ENCODE results near the gene ADM. TPM values are rescaled to one million over a fixed set of nuclear protein-coding genes. Genes with fewer than 3 reads are reported as not detected.

ADM gene
- polyA plus RNA-seq, 2 of the 4 experiments (the other 2 are of a cell fraction), result 66.3 to 72.1 TPM

- ChIA-PET CTCF (interaction anchor here (0.5 to 11.0 kb wide), 21 partner anchors 9 to 692 kb away, joined by 3 to 188 read pairs (median 5); no protein-coding TSS in a partner anchor), POLR2A (interaction anchor here (0.6 to 5.0 kb wide), 33 partner anchors 10 to 1357 kb away, joined by 3 to 53 read pairs (median 4); partner anchors contain the start of genes WEE1 and ZNF143)
- WGBS (ENCODE audit: missing lambda C conversion rate), result 0% methylated on average over 12 of the region's 51 CpGs
- Histone ChIP-seq H3K27ac (peak overlapping the region; percentile 94), H3K9me3 (no peaks in the 10 kb centered on the region), H3K4me1 (peaks cover 36% of the 10 kb centered on the region), H3K4me3 (peak overlapping the region; percentile 75), H3K4me2 (peak overlapping the region; percentile 92)
- peak; percentile 6 to 7 for ATAC-seq
- peak in 1 of 2 experiments; percentile 52 for DNase-seq (ENCODE audit: low read depth in 1 of 2, low spot score in 1 of 2)
- FAIRE-seq, result no peak
- TF ChIP-seq TP53 (CRISPR knock-in tag; IDR thresholded peaks at IDR 0.05) (no peak), HES2 (IDR thresholded peaks at IDR 0.05) (no peak), ZC3H11A (IDR thresholded peaks at IDR 0.05) (no peak), CEBPB (IDR thresholded peaks at IDR 0.05) (0 out of 4 replicates have a peak, but pooled peaks of 1 of the 2 experiments have one; percentile 25), E2F6 (IDR thresholded peaks at IDR 0.05; ENCODE audit: borderline replicate concordance, low read depth) (0 out of 2 replicates have a peak, but pooled peaks have one; percentile 42), USF2 (IDR thresholded peaks at IDR 0.05) (no peak), GATA3 (IDR thresholded peaks at IDR 0.05; ENCODE audit: borderline replicate concordance) (no peak; the same call in 1 of the 2 replicates), JUN (IDR thresholded peaks at IDR 0.05) (peak in 1 of 2 experiments; percentile 12; a peak in 3 of 5 replicates), PBX3 (IDR thresholded peaks at IDR 0.05) (no peak), POLR2AphosphoS2 (conservative IDR thresholded peaks at IDR 0.05; ENCODE audit: low read length) (no peak), FOSL2 (IDR thresholded peaks at IDR 0.05) (no peak), FOSL2 (CRISPR knock-in tag; IDR thresholded peaks at IDR 0.05) (no peak), CBX2 (IDR thresholded peaks at IDR 0.05; ENCODE audit: borderline replicate concordance, low read depth) (no peak), ZFP36 (IDR thresholded peaks at IDR 0.05; ENCODE audit: borderline replicate concordance, partially characterized antibody) (no peak), RCOR1 (IDR thresholded peaks at IDR 0.05; ENCODE audit: low read depth, low read length) (no peak), MAZ (IDR thresholded peaks at IDR 0.05; ENCODE audit: borderline replicate concordance, low read depth, low read length) (no peak), HOXB5 (CRISPR knock-in tag; IDR thresholded peaks at IDR 0.05) (0 out of 2 replicates have a peak, but pooled peaks have one; percentile 3), NR3C1 (IDR thresholded peaks at IDR 0.05) (no peak), PHF8 (IDR thresholded peaks at IDR 0.05; ENCODE audit: borderline replicate concordance, low read depth) (peak; percentile 81), CHD2 (IDR thresholded peaks at IDR 0.05; ENCODE audit: low read length, partially characterized antibody) (no peak), HOXB13 (CRISPR knock-in tag; IDR thresholded peaks at IDR 0.05; ENCODE audit: low read depth) (no peak), RAD21 (conservative IDR thresholded peaks at IDR 0.05 in 1 of 2, IDR thresholded peaks at IDR 0.05 in 1 of 2) (no peak), HOXA7 (CRISPR knock-in tag; IDR thresholded peaks at IDR 0.05) (no peak)
Observed at GRCh38 chr11:10305262-10305963, 540 bp downstream of the ADM start.

Data from A549 (cell line).